Astrocyte (in vitro differentiated cells and primary cell): ENCODE results near the gene ADAMTS17.

Experiments
- EZH2 ChIP-seq: IDR thresholded peaks from 2 replicates; pipeline ENCODE4 v1.6.1; 2012; ENCODE audit warnings: mild to moderate bottlenecking, low read length, inconsistent platforms; ENCODE audit not compliant: insufficient read depth
- TF ChIP-seq, protein P1 (sequence below): IDR thresholded peaks from 2 replicates; pipeline ENCODE4 v1.5.1; 2011; ENCODE audit warnings: low read depth, mild to moderate bottlenecking, inconsistent platforms, low read length, moderate library complexity; ENCODE audit not compliant: insufficient read depth

DNA sequence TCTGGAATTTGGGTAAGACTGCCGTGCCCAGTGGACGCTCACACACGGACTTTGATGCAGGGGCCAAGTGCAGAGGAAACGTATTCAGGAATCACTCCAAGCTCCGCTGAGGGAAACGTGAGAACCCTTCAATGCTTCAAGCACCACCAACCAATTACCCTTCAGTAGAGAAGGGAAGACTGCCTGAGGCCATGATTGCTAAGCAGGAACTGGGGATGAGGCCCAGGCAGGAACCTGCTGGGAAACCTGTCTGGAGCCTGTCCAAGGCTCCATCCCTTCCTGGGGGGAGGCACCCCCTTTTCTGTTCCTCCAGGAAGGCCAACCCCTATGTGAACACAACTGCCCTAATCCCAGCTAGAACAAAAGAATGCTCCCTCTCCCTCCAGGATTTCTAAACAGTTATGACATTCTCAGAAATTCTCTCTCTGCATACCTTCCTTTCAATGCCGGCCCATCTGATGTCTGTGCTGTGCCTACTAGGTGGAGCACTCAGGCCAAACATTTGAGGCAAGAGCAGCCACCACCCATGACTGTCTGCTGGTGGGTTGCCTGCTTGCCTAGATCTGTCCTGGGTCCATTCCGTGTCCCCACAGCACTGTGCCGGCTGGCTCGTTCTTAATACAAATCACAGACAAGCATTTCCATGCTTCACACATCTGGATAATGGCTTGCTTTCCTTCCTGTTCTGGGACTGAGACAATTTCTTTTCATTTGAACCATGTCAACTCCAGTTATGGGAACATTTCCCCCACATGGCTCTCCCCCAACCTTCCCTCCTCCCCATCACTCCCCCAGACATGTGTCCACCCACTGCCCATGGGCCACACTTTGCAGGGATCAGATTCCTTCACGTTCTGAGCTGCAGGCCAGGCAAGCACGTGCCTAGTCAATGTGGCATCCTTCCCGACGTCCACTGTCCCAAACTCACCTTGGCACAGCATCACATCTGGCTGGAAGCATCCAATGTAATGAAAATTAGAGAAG lies 149.4 kb downstream of the ADAMTS17 start:
- TF ChIP-seq, protein P1, sequence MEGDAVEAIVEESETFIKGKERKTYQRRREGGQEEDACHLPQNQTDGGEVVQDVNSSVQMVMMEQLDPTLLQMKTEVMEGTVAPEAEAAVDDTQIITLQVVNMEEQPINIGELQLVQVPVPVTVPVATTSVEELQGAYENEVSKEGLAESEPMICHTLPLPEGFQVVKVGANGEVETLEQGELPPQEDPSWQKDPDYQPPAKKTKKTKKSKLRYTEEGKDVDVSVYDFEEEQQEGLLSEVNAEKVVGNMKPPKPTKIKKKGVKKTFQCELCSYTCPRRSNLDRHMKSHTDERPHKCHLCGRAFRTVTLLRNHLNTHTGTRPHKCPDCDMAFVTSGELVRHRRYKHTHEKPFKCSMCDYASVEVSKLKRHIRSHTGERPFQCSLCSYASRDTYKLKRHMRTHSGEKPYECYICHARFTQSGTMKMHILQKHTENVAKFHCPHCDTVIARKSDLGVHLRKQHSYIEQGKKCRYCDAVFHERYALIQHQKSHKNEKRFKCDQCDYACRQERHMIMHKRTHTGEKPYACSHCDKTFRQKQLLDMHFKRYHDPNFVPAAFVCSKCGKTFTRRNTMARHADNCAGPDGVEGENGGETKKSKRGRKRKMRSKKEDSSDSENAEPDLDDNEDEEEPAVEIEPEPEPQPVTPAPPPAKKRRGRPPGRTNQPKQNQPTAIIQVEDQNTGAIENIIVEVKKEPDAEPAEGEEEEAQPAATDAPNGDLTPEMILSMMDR, result no peak
- TF ChIP-seq EZH2, result no peak
